ENCODE measurements around the gene C1orf141.

GRCh38 chr1:67169932-67170331, 35.2 kb upstream of the C1orf141 start:
- TF ChIP-seq CTCF (IDR thresholded peaks at IDR 0.05), result no peak
- TF ChIP-seq POLR2A (IDR thresholded peaks at IDR 0.05), result no peak
